GM10248 (cell line): ENCODE measurements around the gene PATE1.

ENCODE experiments used
- CTCF ChIA-PET: fragments of 300-600 bp; sonication (Branson Sonifier 250); formaldehyde crosslinking; extraction: SDS; loops from one replicate; lab custom pipeline; 2021; ENCODE audit warnings: antibody characterized with exemption; lab: Yijun Ruan, JAX
- POLR2A ChIA-PET: fragments of 350-650 bp; sonication (Branson Sonifier 250); formaldehyde crosslinking; extraction: SDS; loops from one replicate; lab custom pipeline; 2020; ENCODE audit warnings: antibody characterized with exemption; lab: Yijun Ruan, JAX
- DNase-seq: peaks from one replicate; pipeline ENCODE4 v3.0.0; 2012; ENCODE audit errors: extremely low spot score
- CTCF ChIP-seq: IDR thresholded peaks from 2 replicates; pipeline ENCODE4 v1.5.1; 2012; ENCODE audit warnings: mild to moderate bottlenecking, low read depth; ENCODE audit errors: extremely low read depth, missing control alignments, control extremely low read depth

The PATE1 gene

GRCh38 chr11:125784678-125785077 lies 38.6 kb downstream of the PATE1 start:
- no peak for TF ChIP-seq CTCF
- ChIA-PET CTCF (interaction anchor here (0.7 kb wide), 1 partner anchor 158 kb away, joined by 3 read pairs; no protein-coding TSS in a partner anchor), POLR2A (no interaction called here)
- DNase-seq, result no peak

- TF ChIP-seq CTCF, result no peak
- ChIA-PET CTCF (interaction anchor here (0.9 to 1.0 kb wide), 2 partner anchors 8 to 38 kb away, joined by 3 read pairs; no protein-coding TSS in a partner anchor), POLR2A (no interaction called here)
- DNase-seq, result no peak
Observed at GRCh38 chr11:125787827-125788226, 41.7 kb downstream of the PATE1 start, which contains the start of gene PATE3. Gene PATE3 (plus strand): TSS chr11:125788127. CDS start chr11:125788152, 25 bp downstream.

GRCh38 chr11:125790825-125791224 lies 44.7 kb downstream of the PATE1 start:
- no peak for DNase-seq
- TF ChIP-seq CTCF, result no peak
- ChIA-PET POLR2A (no interaction called here), CTCF (no interaction called here)

GRCh38 chr11:125797641-125798040 lies 51.6 kb downstream of the PATE1 start:
- DNase-seq, result no peak
- POLR2A ChIA-PET, result no interaction called here
- TF ChIP-seq CTCF, result no peak
- CTCF ChIA-PET, result no interaction called here
